ENCODE data around the gene ACKR2.

The ACKR2 gene

GRCh38 chr3:42830437-42831320, 21.4 kb downstream of the ACKR2 start:
- peak; percentile 86 for DNase-seq

- DNase-seq: peak; percentile 95
These were observed 22.1 kb downstream of the ACKR2 start for GRCh38 chr3:42831321-42831713.

GRCh38 chr3:42836150-42837123, 27.2 kb downstream of the ACKR2 start:
- peak; percentile 97 for DNase-seq

GRCh38 chr3:42838571-42838970, 29.3 kb downstream of the ACKR2 start:
- no peak for DNase-seq

GRCh38 chr3:42839616-42840015, 30.4 kb downstream of the ACKR2 start:
- peak; percentile 93 for DNase-seq

- DNase-seq: no peak
These were observed 32.1 kb downstream of the ACKR2 start for GRCh38 chr3:42841332-42841731.

- DNase-seq: no peak
These were observed 34.6 kb downstream of the ACKR2 start for GRCh38 chr3:42843713-42844411.

GRCh38 chr3:42844412-42844713, 35.1 kb downstream of the ACKR2 start:
- DNase-seq: no peak

GRCh38 chr3:42844815-42845214, 35.6 kb downstream of the ACKR2 start:
- DNase-seq: no peak

GRCh38 chr3:42846685-42847522, 37.7 kb downstream of the ACKR2 start:
- peak; percentile 63 for DNase-seq

- no peak for DNase-seq
These were observed 38.5 kb downstream of the ACKR2 start for GRCh38 chr3:42847731-42848130.

GRCh38 chr3:42849017-42849416, 39.8 kb downstream of the ACKR2 start:
- DNase-seq: no peak

GRCh38 chr3:42850263-42850662, 41.0 kb downstream of the ACKR2 start:
- DNase-seq: no peak

- DNase-seq: no peak
These were observed 42.1 kb downstream of the ACKR2 start for GRCh38 chr3:42851228-42851834.

GRCh38 chr3:42852441-42852840, 43.2 kb downstream of the ACKR2 start:
- peak; percentile 91 for DNase-seq

- no peak for DNase-seq
These were observed 43.8 kb downstream of the ACKR2 start for GRCh38 chr3:42853056-42853455.

GRCh38 chr3:42853739-42854302, 44.6 kb downstream of the ACKR2 start:
- no peak for DNase-seq

GRCh38 chr3:42855219-42855546, 45.9 kb downstream of the ACKR2 start:
- DNase-seq: no peak

- peak; percentile 92 for DNase-seq
These were observed 46.5 kb downstream of the ACKR2 start for GRCh38 chr3:42855547-42856380.

GRCh38 chr3:42856544-42856943, 47.3 kb downstream of the ACKR2 start:
- no peak for DNase-seq

Measured in hematopoietic multipotent progenitor cell treated with erythropoietin and hydrocortisone succinate and interleukin-3 and kit ligand, for 6 days (in vitro differentiated cells).